Breast epithelium (tissue), 3 donors: ENCODE measurements around the gene HSPBP1.

Experiments used
- CTCF ChIP-seq, 3 donors: fragments of 450-650 bp; IDR thresholded peaks; one replicate each; pipeline ENCODE4 v1.5.1; 2016 to 2017; ENCODE audit warnings: antibody characterized with exemption in 3 of 3, mild to moderate bottlenecking in 3 of 3, moderate library complexity in 3 of 3
- POLR2AphosphoS5 ChIP-seq, 3 donors: sonication (generic); formaldehyde crosslinking; IDR thresholded peaks; one replicate each; pipeline ENCODE4 v1.6.1; 2017; ENCODE audit warnings: antibody characterized with exemption in 3 of 3

DNA sequence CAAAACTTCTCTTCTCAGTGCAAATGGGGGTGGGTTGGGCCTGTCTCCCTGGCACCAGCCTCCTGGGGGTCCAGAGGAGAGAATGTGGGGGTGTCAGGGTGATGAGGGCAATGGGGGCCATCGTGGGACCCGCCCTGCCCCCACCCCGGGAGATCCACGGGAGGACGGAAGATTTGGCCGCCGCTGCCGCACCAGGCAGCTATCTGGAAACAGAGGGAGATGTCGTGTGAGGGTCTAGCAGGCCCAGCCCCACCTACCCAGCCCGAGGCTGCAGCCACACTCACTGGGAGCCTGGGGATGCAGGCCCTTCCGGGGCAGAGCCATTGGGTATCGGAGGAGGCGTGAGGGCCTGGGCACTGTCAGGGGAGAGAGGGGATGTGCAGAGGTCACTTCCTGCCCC is 49.6 kb downstream of the HSPBP1 start:
- TF ChIP-seq POLR2AphosphoS5 (IDR thresholded peaks at IDR 0.05) (no peak), CTCF (IDR thresholded peaks at IDR 0.05) (no peak)
